K562 (cell line): Measurements from ENCODE around the gene YPEL1. TPM values are rescaled to one million over a fixed set of nuclear protein-coding genes. Genes with fewer than 3 reads are reported as not detected.
A peak's percentile ranks its signal among the peaks of the same experiment; 100 is the strongest.

ENCODE experiments used
- ARHGAP35 ChIP-seq: fragments of 450-650 bp; IDR thresholded peaks from 2 replicates; pipeline ENCODE4 v1.6.1; 2018; ENCODE audit not compliant: partially characterized antibody
- ASH1L ChIP-seq: fragments of 450-650 bp; IDR thresholded peaks from 2 replicates; pipeline ENCODE4 v1.6.1; 2018; ENCODE audit warnings: borderline replicate concordance, mild to moderate bottlenecking, low read depth; ENCODE audit not compliant: partially characterized antibody
- GTF2E2 ChIP-seq: fragments of 200-800 bp; sonication (Bioruptor generic); IDR thresholded peaks from 2 replicates; pipeline ENCODE4 v1.6.1; 2016; ENCODE audit warnings: missing genetic modification characterization, missing compliant biosample characterization
- HSF4 ChIP-seq: fragments of 250-450 bp; sonication (Bioruptor Pico); IDR thresholded peaks from 2 replicates; pipeline ENCODE4 v2.1.2; 2022; ENCODE audit warnings: mild to moderate bottlenecking, moderate library complexity, borderline replicate concordance
- MLX ChIP-seq, 2 experiments: fragments of 450-650 bp in 1 of 2; sonication (generic) in 1 of 2; formaldehyde crosslinking; conservative IDR thresholded peaks; 2 replicates each; pipeline versions ENCODE4 v1.4.0 to v1.8.1; 2020 to 2022; ENCODE audit warnings: mild to moderate bottlenecking in 1 of 2, missing genetic modification reagents in 1 of 2
- MXD1 ChIP-seq: fragments of 250-450 bp; sonication (Bioruptor Pico); IDR thresholded peaks from 2 replicates; pipeline ENCODE4 v1.8.0; 2021; ENCODE audit warnings: borderline replicate concordance, mild to moderate bottlenecking, moderate library complexity; ENCODE audit not compliant: poor library complexity, severe bottlenecking
- NFE2 ChIP-seq: IDR thresholded peaks from 2 replicates; pipeline ENCODE4 v1.6.1; 2014; ENCODE audit warnings: antibody characterized with exemption, low read depth
- POLR2AphosphoS2 ChIP-seq: IDR thresholded peaks from 2 replicates; pipeline ENCODE4 v1.6.1; 2012; ENCODE audit warnings: low read length, improper control_type of control experiment
- PTTG1 ChIP-seq: fragments of 450-650 bp; IDR thresholded peaks from 2 replicates; pipeline ENCODE4 v1.6.1; 2016; ENCODE audit warnings: low read depth, mild to moderate bottlenecking, missing genetic modification characterization, missing compliant biosample characterization
- RHOXF2B ChIP-seq: fragments of 250-450 bp; sonication (Bioruptor Pico); conservative IDR thresholded peaks from 2 replicates; pipeline ENCODE4 v1.5.1; 2021
- SAFB2 ChIP-seq: fragments of 200-400 bp; formaldehyde crosslinking; IDR thresholded peaks from 2 replicates; pipeline ENCODE4 v1.6.1; 2018; ENCODE audit warnings: borderline replicate concordance, low read length, low read depth, moderate library complexity; ENCODE audit not compliant: severe bottlenecking
- SUPT5H ChIP-seq: fragments of 450-650 bp; IDR thresholded peaks from 2 replicates; pipeline ENCODE4 v1.6.1; 2016
- TRIM25 ChIP-seq: fragments of 450-650 bp; IDR thresholded peaks from 2 replicates; pipeline ENCODE4 v1.7.0; 2016; ENCODE audit warnings: borderline replicate concordance
- U2AF1 ChIP-seq: fragments of 200-400 bp; formaldehyde crosslinking; optimal IDR thresholded peaks from 2 replicates; pipeline ENCODE3; 2017; ENCODE audit warnings: mild to moderate bottlenecking, low read depth, low read length, moderate library complexity
- ZFP30 ChIP-seq: fragments of 250-450 bp; sonication (Bioruptor Pico); IDR thresholded peaks from 2 replicates; pipeline ENCODE4 v1.8.0; 2022; ENCODE audit warnings: moderate library complexity, mild to moderate bottlenecking, inconsistent platforms, borderline replicate concordance
- ZHX1 ChIP-seq: fragments of 150-350 bp; conservative IDR thresholded peaks from 2 replicates; pipeline ENCODE4 v1.6.1; 2014; ENCODE audit warnings: low read length
- ZNF143 ChIP-seq: sonication (generic); formaldehyde crosslinking; IDR thresholded peaks from 2 replicates; pipeline ENCODE4 v1.9.0; 2022; ENCODE audit warnings: mild to moderate bottlenecking, missing genetic modification reagents
- ZNF253 ChIP-seq: fragments of 250-450 bp; sonication (Bioruptor Pico); conservative IDR thresholded peaks from 2 replicates; pipeline ENCODE4 v1.6.1; 2021; ENCODE audit warnings: mild to moderate bottlenecking
- ZNF445 ChIP-seq: fragments of 250-450 bp; sonication (Bioruptor Pico); IDR thresholded peaks from 2 replicates; pipeline ENCODE4 v1.4.0; 2020; ENCODE audit warnings: low read depth, mild to moderate bottlenecking, moderate library complexity
- ZNF511 ChIP-seq: sonication (generic); formaldehyde crosslinking; IDR thresholded peaks from 2 replicates; pipeline ENCODE4 v1.8.0; 2022; ENCODE audit warnings: mild to moderate bottlenecking, missing genetic modification reagents
- polyA plus RNA-seq, 8 experiments: library from polyadenylated mRNA; depleted of rRNA in 4 of 8; stranded (reverse) in 5 of 8; unstranded in 3 of 8; fragments of >200 nt; fragmentation: Nextera tagmentation in 2 of 8; fragmentation: Illumina TruSeq in 1 of 8; extraction: Ambion mirVana in 2 of 8; extraction: Trizol in 1 of 8; gene quantifications; 2 replicates each; pipeline versions ENCODE4 v1.2.1 to v1.2.3, GENCODE V29; 2011 to 2014; ENCODE audit warnings: inconsistent platforms in 1 of 8, missing spikeins in 1 of 8
- total RNA-seq, 7 experiments: library from RNA; depleted of rRNA in 6 of 7; stranded (reverse); fragments of >200 nt in 6 of 7; fragmentation: Illumina TruSeq in 2 of 7; extraction: Trizol in 2 of 7; gene quantifications; 2 replicates each; pipeline versions ENCODE4 v1.2.1 to v1.2.3, GENCODE V29; 2011 to 2021; ENCODE audit warnings: low replicate concordance in 1 of 7

YPEL1 gene
- total and polyA plus RNA-seq, 9 of the 15 experiments (the other 6 are each of a cell fraction or from before 2014, with no cell fraction given), result 0.07 to 2.2 (median 0.46) TPM

- TF ChIP-seq ZNF511 (CRISPR knock-in tag) (no peak), ARHGAP35 (no peak), MXD1 (CRISPR knock-in tag) (no peak), ZHX1 (peak; percentile 73; the same call in 1 of the 2 replicates), SAFB2 (no peak), NFE2 (no peak), TRIM25 (no peak), ZFP30 (CRISPR knock-in tag) (no peak), U2AF1 (no peak), MLX (CRISPR knock-in tag; conservative IDR thresholded peaks at IDR 0.05) (peak in 1 of 2 experiments; percentile 97; a peak in 2 of 4 replicates), ZNF253 (CRISPR knock-in tag) (no peak), GTF2E2 (tag) (no peak), ZNF143 (CRISPR knock-in tag) (no peak), POLR2AphosphoS2 (no peak), RHOXF2B (CRISPR knock-in tag) (no peak), SUPT5H (no peak), HSF4 (CRISPR knock-in tag) (no peak), ASH1L (no peak), PTTG1 (no peak), ZNF445 (no peak)
Measured at GRCh38 chr22:21735200-21736083, at the start of gene YPEL1 (continued).
